Hair follicle dermal papilla cell (primary cell): ENCODE measurements around the gene POLQ. TPM values are rescaled to one million over a fixed set of nuclear protein-coding genes. Genes with fewer than 3 reads are reported as not detected.

Experiments used
- total RNA-seq: library from RNA; depleted of rRNA; stranded (reverse); fragments of >200 nt; gene quantifications from 2 replicates; pipeline ENCODE4 v1.2.3, GENCODE V29; 2012

The POLQ gene
- total RNA-seq = 0.85 and 1.3 TPM in 2 replicates

DNA sequence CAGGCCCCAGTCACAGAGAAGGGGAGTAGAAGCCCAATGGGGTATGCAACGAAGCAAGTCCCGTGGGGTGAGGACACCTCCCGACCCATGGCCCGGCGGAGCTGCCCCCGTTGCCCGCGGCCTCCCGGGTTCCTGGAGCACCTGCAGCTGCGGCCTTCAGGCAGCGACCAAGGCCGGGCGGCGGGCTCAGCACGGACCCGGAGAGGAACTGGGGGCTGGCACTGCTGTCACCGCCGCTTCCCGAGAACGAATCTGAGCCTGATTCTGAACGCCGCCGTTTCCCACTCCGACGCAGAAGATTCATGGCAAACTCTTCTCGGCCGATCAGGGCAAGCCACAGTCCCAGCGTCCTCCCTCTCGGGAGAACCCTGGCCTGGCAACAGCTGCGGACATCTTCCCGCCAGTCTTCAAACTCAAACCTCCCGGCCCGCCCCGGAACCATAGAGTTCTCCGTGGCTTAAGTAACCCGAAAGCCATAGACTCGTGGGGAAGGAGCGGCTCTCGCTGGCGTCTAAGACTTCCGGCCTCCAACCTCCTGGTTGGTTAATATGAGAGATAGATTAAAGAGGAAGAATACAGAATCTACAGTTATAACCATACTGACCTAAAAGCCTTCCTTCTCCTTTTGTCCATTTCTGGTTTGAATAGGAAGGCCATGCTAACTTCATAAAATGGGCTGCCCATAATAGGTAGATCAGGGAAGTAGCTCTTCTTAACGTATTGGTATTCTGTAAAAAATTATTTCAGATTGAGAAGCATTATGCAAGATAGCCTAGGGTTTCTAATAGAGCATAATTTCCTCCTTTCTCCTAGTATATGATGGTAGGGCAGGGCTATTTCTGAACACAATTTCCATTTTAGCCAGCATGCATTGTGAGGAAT, at the start of gene POLQ:
Gene POLQ (minus strand): TSS at position 415 of the 882 bp plus-strand sequence. CDS start 111 bp downstream, at position 304.

DNA sequence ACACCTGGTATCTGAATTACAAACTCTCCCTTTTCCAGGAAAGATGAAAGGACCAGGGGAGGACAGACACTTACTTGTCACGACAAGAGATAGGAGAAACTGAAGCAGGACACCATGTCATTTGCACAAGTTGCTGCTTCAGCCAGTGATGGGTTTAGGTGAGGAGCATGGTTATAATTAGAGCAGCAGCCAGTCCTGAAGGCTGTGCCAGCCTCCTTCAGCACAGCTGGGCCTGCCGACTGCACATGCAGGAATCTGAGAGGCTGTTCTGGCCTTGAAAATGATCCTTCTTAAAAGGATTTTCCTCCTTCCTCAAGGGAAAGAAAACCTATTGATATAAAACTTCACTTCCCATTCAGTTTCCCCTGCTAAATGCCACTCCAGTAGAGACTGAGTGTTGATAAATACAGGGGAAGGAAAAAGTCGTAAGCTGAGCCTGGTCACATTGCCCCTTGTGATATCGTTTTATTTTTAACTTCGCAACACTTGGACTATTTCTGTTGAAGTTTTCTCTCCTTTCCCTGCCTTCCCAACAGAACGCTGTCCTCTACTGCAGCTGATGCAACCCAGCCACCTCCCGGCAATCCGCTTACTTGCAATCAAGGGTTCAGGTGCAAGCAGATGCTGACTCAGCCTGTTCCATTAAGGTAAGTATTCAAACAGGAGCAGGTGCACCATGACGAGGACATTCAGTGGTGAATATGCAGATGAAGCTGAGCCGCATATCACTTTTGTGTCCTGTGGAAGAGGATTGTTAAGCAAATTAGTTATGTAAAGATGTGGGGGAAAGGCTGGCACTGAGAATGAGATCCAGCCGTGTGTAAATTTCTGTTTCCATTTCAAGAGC, 47.3 kb upstream of the POLQ start, which contains the start of gene FBXO40:
Gene FBXO40 (plus strand): TSS at position 524 of the 847 bp plus-strand sequence. CDS start 27,197 bp downstream, outside the sequence.

DNA sequence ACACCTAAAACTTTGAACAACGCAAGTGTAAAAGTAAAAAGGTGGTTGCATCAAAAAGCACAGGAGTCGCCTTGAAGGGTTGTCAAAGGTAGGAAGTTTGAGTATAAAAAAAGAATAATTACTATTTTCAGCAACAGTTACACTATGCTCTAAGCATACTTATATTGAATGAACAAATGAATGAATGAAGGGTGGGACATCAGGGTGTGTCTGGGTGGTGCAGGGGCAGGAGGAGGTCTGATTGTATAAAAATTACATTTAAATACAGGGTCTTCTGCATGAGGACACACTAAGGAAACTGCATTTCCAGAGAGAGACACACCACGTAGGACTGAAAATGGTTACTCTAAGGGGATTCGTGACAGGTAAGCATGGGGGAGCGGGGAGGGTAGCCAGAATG, 21.9 kb upstream of the POLQ start, which contains the start of gene ARGFX:
Gene ARGFX (plus strand): TSS at position 301 of the 400 bp plus-strand sequence. CDS start 2,765 bp downstream, outside the sequence.

Other genes with a start within 250 kb of the POLQ start
- not detected in 2 replicates for gene ARGFX, start 22.0 kb upstream of the POLQ start, total RNA-seq
- gene FBXO40, start 47.4 kb upstream of the POLQ start, total RNA-seq = not detected in 2 replicates
- 1.3 and 2.6 TPM in 2 replicates for gene HCLS1, start 114.9 kb upstream of the POLQ start, total RNA-seq
- gene GOLGB1, start 203.8 kb upstream of the POLQ start, total RNA-seq = 47.8 and 48.0 TPM in 2 replicates